HL-60 (cell line): ENCODE data around the gene NELFB.

Experiments used
- DNase-seq, 2 experiments: peaks; one replicate each; pipeline ENCODE4 v3.0.0-alpha.2; 2010 to 2020; ENCODE audit warnings: low read depth in 1 of 2, low spot score in 1 of 2
- H3K27ac ChIP-seq: fragments of 250-450 bp; sonication (Bioruptor Pico); replicated peaks from 2 replicates; pipeline ENCODE4 v1.5.1; 2020; ENCODE audit warnings: mild to moderate bottlenecking, moderate library complexity
- H3K27me3 ChIP-seq: fragments of 250-450 bp; sonication (Bioruptor Pico); 2 replicates; pipeline ENCODE4 v1.5.1; 2021; ENCODE audit warnings: mild to moderate bottlenecking, moderate library complexity; ENCODE audit not compliant: insufficient read depth, poor library complexity, severe bottlenecking
- H3K4me3 ChIP-seq: replicated peaks from 2 replicates; pipeline ENCODE4 v1.5.1; 2011; ENCODE audit warnings: mild to moderate bottlenecking, control low read depth, low read length; ENCODE audit not compliant: insufficient read depth
- GABPA ChIP-seq: IDR thresholded peaks from 2 replicates; pipeline ENCODE4 v1.6.1; 2012; ENCODE audit warnings: low read depth
- POLR2AphosphoS5 ChIP-seq: IDR thresholded peaks from 2 replicates; pipeline ENCODE4 v1.6.1; 2012; ENCODE audit warnings: low read depth
- SPI1 ChIP-seq: IDR thresholded peaks from 2 replicates; pipeline ENCODE4 v1.6.1; 2012; ENCODE audit warnings: low read depth, mild to moderate bottlenecking, borderline replicate concordance
- TF ChIP-seq, protein P1 (sequence below): IDR thresholded peaks from 2 replicates; pipeline ENCODE4 v1.6.1; 2012; ENCODE audit warnings: low read depth; ENCODE audit not compliant: insufficient replicate concordance
- TF ChIP-seq, protein P2 (sequence below): IDR thresholded peaks from one replicate; pipeline ENCODE4 v1.5.1; 2011; ENCODE audit warnings: low read length, control low read depth, inconsistent platforms; ENCODE audit not compliant: insufficient read depth

The NELFB gene

DNA sequence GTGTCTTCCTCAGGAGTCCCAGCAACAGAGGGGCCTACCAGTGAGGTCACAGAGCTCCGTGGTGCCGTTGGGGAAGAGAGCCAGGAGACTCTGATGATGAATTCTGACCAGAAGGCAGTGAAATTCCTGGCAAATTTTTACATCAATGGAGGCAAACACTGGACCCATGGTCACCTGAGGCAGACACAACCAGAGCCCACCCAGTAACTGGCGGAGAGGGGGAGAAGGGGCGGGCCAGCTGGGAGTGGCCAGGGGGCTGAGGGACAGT, 4.0 kb upstream of the NELFB start, which contains the start of gene STPG3:
STPG3 (plus strand) TSS at position 93 of the 268 bp plus-strand sequence; CDS start at position 94, 1 bp downstream.
- no peak for TF ChIP-seq POLR2AphosphoS5
- no peak for TF ChIP-seq GABPA
- TF ChIP-seq, protein P1, sequence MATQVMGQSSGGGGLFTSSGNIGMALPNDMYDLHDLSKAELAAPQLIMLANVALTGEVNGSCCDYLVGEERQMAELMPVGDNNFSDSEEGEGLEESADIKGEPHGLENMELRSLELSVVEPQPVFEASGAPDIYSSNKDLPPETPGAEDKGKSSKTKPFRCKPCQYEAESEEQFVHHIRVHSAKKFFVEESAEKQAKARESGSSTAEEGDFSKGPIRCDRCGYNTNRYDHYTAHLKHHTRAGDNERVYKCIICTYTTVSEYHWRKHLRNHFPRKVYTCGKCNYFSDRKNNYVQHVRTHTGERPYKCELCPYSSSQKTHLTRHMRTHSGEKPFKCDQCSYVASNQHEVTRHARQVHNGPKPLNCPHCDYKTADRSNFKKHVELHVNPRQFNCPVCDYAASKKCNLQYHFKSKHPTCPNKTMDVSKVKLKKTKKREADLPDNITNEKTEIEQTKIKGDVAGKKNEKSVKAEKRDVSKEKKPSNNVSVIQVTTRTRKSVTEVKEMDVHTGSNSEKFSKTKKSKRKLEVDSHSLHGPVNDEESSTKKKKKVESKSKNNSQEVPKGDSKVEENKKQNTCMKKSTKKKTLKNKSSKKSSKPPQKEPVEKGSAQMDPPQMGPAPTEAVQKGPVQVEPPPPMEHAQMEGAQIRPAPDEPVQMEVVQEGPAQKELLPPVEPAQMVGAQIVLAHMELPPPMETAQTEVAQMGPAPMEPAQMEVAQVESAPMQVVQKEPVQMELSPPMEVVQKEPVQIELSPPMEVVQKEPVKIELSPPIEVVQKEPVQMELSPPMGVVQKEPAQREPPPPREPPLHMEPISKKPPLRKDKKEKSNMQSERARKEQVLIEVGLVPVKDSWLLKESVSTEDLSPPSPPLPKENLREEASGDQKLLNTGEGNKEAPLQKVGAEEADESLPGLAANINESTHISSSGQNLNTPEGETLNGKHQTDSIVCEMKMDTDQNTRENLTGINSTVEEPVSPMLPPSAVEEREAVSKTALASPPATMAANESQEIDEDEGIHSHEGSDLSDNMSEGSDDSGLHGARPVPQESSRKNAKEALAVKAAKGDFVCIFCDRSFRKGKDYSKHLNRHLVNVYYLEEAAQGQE: no peak
- TF ChIP-seq SPI1: no peak
- TF ChIP-seq, protein P2, sequence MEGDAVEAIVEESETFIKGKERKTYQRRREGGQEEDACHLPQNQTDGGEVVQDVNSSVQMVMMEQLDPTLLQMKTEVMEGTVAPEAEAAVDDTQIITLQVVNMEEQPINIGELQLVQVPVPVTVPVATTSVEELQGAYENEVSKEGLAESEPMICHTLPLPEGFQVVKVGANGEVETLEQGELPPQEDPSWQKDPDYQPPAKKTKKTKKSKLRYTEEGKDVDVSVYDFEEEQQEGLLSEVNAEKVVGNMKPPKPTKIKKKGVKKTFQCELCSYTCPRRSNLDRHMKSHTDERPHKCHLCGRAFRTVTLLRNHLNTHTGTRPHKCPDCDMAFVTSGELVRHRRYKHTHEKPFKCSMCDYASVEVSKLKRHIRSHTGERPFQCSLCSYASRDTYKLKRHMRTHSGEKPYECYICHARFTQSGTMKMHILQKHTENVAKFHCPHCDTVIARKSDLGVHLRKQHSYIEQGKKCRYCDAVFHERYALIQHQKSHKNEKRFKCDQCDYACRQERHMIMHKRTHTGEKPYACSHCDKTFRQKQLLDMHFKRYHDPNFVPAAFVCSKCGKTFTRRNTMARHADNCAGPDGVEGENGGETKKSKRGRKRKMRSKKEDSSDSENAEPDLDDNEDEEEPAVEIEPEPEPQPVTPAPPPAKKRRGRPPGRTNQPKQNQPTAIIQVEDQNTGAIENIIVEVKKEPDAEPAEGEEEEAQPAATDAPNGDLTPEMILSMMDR: no peak

DNA sequence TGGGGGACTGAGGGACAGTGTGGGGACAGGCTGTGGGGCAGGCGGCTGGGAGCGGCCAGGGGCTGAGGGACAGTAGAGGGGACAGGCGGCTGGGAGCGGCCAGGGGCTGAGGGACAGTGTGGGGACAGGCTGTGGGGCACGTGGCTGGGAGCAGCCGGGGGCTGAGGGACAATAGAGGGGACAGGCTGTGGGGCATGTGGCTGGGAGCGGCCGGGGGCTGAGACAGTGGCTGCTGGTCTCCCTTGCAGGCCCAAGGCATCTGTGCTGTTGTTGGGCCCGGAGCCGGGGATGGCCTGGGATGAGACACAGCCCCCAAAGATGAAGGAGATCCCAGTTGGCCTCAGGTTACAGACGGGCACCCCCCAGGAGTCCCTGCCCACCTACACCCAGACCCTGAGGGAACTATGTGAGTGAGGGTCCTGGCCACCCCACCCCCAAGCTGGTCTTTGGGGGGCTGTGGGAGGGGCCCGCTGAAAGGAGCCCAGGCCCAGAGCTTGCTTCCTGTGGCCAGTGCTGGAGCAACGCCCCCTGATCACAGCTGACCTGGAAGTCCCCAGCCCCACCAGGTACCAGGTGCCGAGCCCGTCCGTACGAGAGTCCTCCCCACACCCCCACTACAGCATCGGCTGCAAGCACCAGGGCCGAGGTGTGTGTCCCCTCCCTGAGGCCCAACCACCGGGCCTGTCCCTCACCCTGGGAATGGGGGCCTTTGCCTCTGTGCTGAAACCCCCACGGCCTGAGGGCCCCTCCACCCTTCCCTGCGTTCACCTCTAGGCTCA, 3.4 kb upstream of the NELFB start:
- Histone ChIP-seq H3K27ac (no peak overlapping the region), H3K4me3 (no peak overlapping the region), H3K27me3 (no peaks in the 10 kb centered on the region)
- no peak for DNase-seq
- TF ChIP-seq, protein P2: no peak
- TF ChIP-seq, protein P1: no peak
- TF ChIP-seq SPI1 (no peak), POLR2AphosphoS5 (no peak), GABPA (no peak)

More for the DNA sequence above, 4.0 kb upstream of the NELFB start, which contains the start of gene STPG3:
- DNase-seq: no peak
- Histone ChIP-seq H3K4me3 (no peak within 1 kb of the TSS), H3K27me3 (no peaks in the 10 kb centered on the region), H3K27ac (no peak within 1 kb of the TSS)

DNA sequence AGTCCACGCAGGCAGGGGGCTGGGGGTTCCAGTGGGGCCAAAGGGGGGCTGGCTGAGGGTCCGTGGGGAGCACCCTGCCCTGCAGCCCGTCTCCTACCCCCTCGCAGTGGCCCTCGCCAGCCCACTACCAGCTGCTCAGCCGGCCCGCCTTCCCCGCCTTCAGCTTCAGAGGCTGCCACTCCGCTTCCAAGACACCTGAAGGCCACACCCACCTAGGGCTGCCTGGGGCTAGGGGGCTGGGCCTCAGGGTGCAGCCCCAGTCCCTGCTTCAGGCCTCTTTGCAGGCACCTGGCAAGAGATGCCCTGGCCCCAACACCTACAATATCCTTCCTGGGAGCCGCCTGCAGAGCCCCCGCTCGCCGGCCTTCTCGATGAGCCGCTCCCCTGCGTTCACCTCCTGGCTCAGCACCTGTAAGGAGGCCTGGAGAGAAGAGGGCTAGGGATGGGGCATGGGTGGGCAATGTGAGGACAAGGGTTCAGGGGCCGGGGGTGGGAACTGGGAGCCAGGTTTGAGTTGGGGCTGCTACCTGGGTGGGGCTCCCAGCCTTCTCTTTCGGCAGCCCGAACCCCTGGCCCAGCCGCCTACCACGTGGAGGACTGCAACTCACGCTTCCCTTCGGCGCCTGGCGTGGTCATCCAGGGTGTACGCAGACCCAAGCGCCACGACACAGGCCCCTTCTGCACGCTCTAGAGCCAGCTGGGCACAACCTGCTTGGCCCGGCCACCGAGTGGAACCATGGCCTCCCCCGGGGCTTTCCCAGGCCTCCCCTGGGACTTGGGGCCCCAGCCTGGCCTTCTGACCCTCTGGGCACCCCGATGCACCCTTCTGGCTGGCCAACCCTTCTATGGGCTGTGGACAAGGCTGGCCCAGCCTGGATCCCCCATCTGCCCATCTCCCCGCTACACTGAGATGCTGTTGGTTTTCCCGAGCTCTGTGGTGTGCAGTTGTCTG, 2.3 kb upstream of the NELFB start:
- Histone ChIP-seq H3K27ac (no peak overlapping the region), H3K27me3 (no peaks in the 10 kb centered on the region), H3K4me3 (no peak overlapping the region)
- no peak for DNase-seq
- TF ChIP-seq, protein P2: no peak
- TF ChIP-seq, protein P1: no peak
- TF ChIP-seq SPI1 (no peak), GABPA (no peak), POLR2AphosphoS5 (no peak)
